IMR-90 (cell line): ENCODE results near the gene SLC30A9. TPM values are rescaled to one million over a fixed set of nuclear protein-coding genes. Genes with fewer than 3 reads are reported as not detected.
A peak's percentile ranks its signal among the peaks of the same experiment; 100 is the strongest.

Source experiments
- ATAC-seq: fragments of 200-7000 bp; cut with Tn5 transposase; 2 replicates; pipeline ENCODE4 v1.9.1; 2020; ENCODE audit warnings: low read depth, mild to moderate bottlenecking, moderate library complexity
- BruUV-seq: library from RNA; stranded (reverse); fragments of 400-500 nt; replicated peaks from 2 replicates; lab custom pipeline; 2021; lab: Mats Ljungman, UMichigan
- CTCF ChIA-PET: fragments of 300-600 bp; formaldehyde crosslinking; extraction: SDS; loops from one replicate; lab custom pipeline; 2021; ENCODE audit warnings: antibody characterized with exemption; lab: Yijun Ruan, JAX
- POLR2A ChIA-PET: fragments of 300-600 bp; sonication (Branson Sonifier 250); formaldehyde crosslinking; loops from one replicate; lab custom pipeline; 2022; ENCODE audit warnings: antibody characterized with exemption; ENCODE audit not compliant: unreplicated experiment; lab: Charles Lee
- DNase-seq: peaks from one replicate; pipeline ENCODE4 v3.0.0; 2013
- H2AFZ ChIP-seq: replicated peaks from 2 replicates; pipeline ENCODE3; 2013; ENCODE audit warnings: low read length, mild to moderate bottlenecking; ENCODE audit not compliant: poor library complexity
- H2AK5ac ChIP-seq: 2 replicates; pipeline ENCODE4 v1.6.1; 2013; ENCODE audit warnings: low read depth, low read length, inconsistent platforms
- H2AK9ac ChIP-seq: replicated peaks from 2 replicates; pipeline ENCODE3; 2013; ENCODE audit warnings: mild to moderate bottlenecking, low read depth, low read length, moderate library complexity; ENCODE audit not compliant: poor library complexity
- H2BK120ac ChIP-seq: 2 replicates; pipeline ENCODE4 v1.6.1; 2013; ENCODE audit warnings: low read depth, low read length, inconsistent platforms
- H2BK15ac ChIP-seq: 3 replicates; pipeline ENCODE4 v1.6.1; 2013; ENCODE audit warnings: low read depth, low read length, inconsistent platforms
- H2BK20ac ChIP-seq: 2 replicates; pipeline ENCODE4 v1.6.1; 2013; ENCODE audit warnings: low read depth, mild to moderate bottlenecking, inconsistent platforms, low read length, moderate library complexity
- H2BK5ac ChIP-seq: 2 replicates; pipeline ENCODE4 v1.6.1; 2013; ENCODE audit warnings: mild to moderate bottlenecking, low read depth, low read length, inconsistent platforms; ENCODE audit not compliant: poor library complexity, severe bottlenecking
- H3K14ac ChIP-seq: replicated peaks from 2 replicates; pipeline ENCODE4 v1.6.1; 2013; ENCODE audit warnings: low read depth, low read length, inconsistent platforms
- H3K18ac ChIP-seq: 2 replicates; pipeline ENCODE4 v1.6.1; 2013; ENCODE audit warnings: low read depth, low read length, control low read depth
- H3K23ac ChIP-seq: 2 replicates; pipeline ENCODE4 v1.6.1; 2013; ENCODE audit warnings: low read depth, low read length, inconsistent platforms
- H3K27ac ChIP-seq: 2 replicates; pipeline ENCODE4 v1.5.1; 2013; ENCODE audit warnings: mild to moderate bottlenecking, control low read depth, low read length; ENCODE audit not compliant: insufficient read depth
- H3K27me3 ChIP-seq: 2 replicates; pipeline ENCODE4 v1.6.1; 2013; ENCODE audit warnings: low read length; ENCODE audit not compliant: control insufficient read depth, insufficient read depth
- H3K36me3 ChIP-seq: 2 replicates; pipeline ENCODE4 v1.6.1; 2013; ENCODE audit warnings: low read length, mixed read lengths; ENCODE audit not compliant: control insufficient read depth, insufficient read depth
- H3K4ac ChIP-seq: 2 replicates; pipeline ENCODE4 v1.6.1; 2013; ENCODE audit warnings: low read depth, low read length, inconsistent platforms
- H3K4me1 ChIP-seq: 2 replicates; pipeline ENCODE4 v1.6.1; 2013; ENCODE audit warnings: low read length, mixed read lengths; ENCODE audit not compliant: control insufficient read depth, insufficient read depth
- H3K4me2 ChIP-seq: 2 replicates; pipeline ENCODE4 v1.6.1; 2013; ENCODE audit warnings: low read depth, mild to moderate bottlenecking, control low read depth, low read length, moderate library complexity
- H3K4me3 ChIP-seq: 2 replicates; pipeline ENCODE4 v1.5.1; 2013; ENCODE audit warnings: low read depth, mild to moderate bottlenecking, control low read depth, low read length, moderate library complexity; ENCODE audit not compliant: insufficient read depth
- H3K56ac ChIP-seq: 2 replicates; pipeline ENCODE4 v1.6.1; 2013; ENCODE audit warnings: low read length, inconsistent platforms; ENCODE audit not compliant: insufficient read depth; ENCODE audit errors: extremely low read depth
- H3K79me1 ChIP-seq, 2 experiments: 2 replicates each; pipeline ENCODE4 v1.6.1; 2013; ENCODE audit warnings: low read length in 2 of 2, inconsistent platforms in 1 of 2, low read depth in 1 of 2
- H3K9ac ChIP-seq: 2 replicates; pipeline ENCODE4 v1.6.1; 2013; ENCODE audit warnings: low read depth, low read length, control low read depth
- H3K9me1 ChIP-seq: 2 replicates; pipeline ENCODE4 v1.6.1; 2013; ENCODE audit warnings: low read length, inconsistent platforms; ENCODE audit not compliant: insufficient read depth
- H3K9me3 ChIP-seq: 2 replicates; pipeline ENCODE4 v1.6.1; 2013; ENCODE audit warnings: low read length; ENCODE audit not compliant: control insufficient read depth, insufficient read depth
- H4K20me1 ChIP-seq: 2 replicates; pipeline ENCODE4 v1.6.1; 2013; ENCODE audit warnings: low read length, inconsistent platforms; ENCODE audit not compliant: insufficient read depth
- H4K5ac ChIP-seq: 2 replicates; pipeline ENCODE4 v1.6.1; 2013; ENCODE audit warnings: mild to moderate bottlenecking, low read depth, low read length, control low read depth
- H4K8ac ChIP-seq, 2 experiments: 2 replicates each; pipeline ENCODE4 v1.6.1; 2013; ENCODE audit warnings: low read depth in 2 of 2, low read length in 2 of 2, control low read depth in 1 of 2, inconsistent platforms in 1 of 2
- H4K91ac ChIP-seq: 2 replicates; pipeline ENCODE4 v1.6.1; 2013; ENCODE audit warnings: low read depth, low read length, inconsistent platforms; ENCODE audit not compliant: insufficient read depth
- CEBPB ChIP-seq: IDR thresholded peaks from 2 replicates; pipeline ENCODE4 v1.6.1; 2012; ENCODE audit warnings: low read depth, low read length, improper control_type of control experiment
- MAFK ChIP-seq: IDR thresholded peaks from 2 replicates; pipeline ENCODE4 v1.6.1; 2012; ENCODE audit warnings: low read depth, low read length, improper control_type of control experiment
- NFE2L2 ChIP-seq: fragments of 150-350 bp; IDR thresholded peaks from 2 replicates; pipeline ENCODE4 v1.6.1; 2016; ENCODE audit warnings: low read depth, mild to moderate bottlenecking, low read length
- WGBS, 2 experiments: methylation state at CpG; one replicate each; pipeline versions ENCODE4 v1.1.5 to v1.1.7; 2013; ENCODE audit warnings: missing lambda C conversion rate in 2 of 2; ENCODE audit not compliant: insufficient read length in 1 of 2; ENCODE audit errors: extremely low coverage in 2 of 2; 5-methylcytosine and 5-hydroxymethylcytosine counted together
- dilution Hi-C: fragments of 300-500 bp; cut with HindIII; formaldehyde crosslinking; loops from one replicate; pipeline ENCODE4 v1.14.3; 2018; ENCODE audit warnings: low sequenced_read_pairs; ENCODE audit not compliant: unreplicated experiment
- in situ Hi-C: fragments of 300-500 bp; cut with MboI; formaldehyde crosslinking; loops from 3 replicates; pipeline ENCODE4 v1.14.3; 2019; ENCODE audit warnings: low sequenced_read_pairs, inconsistent platforms, mixed read lengths
- intact Hi-C: fragments of 100-400 bp; cut with micrococcal nuclease; formaldehyde crosslinking; loops from 2 replicates; pipeline ENCODE4 v1.10.0; 2022
- polyA plus RNA-seq, 3 experiments: library from polyadenylated mRNA; depleted of rRNA; stranded (reverse); fragments of >200 nt; gene quantifications; 2 replicates each; pipeline ENCODE4 v1.2.3, GENCODE V29; 2012; ENCODE audit warnings: low replicate concordance in 1 of 3
- total RNA-seq: library from RNA; depleted of rRNA; stranded (reverse); fragments of >200 nt; gene quantifications from 2 replicates; pipeline ENCODE4 v1.2.3, GENCODE V29; 2012

The SLC30A9 gene
- total and polyA plus RNA-seq, 2 of the 4 experiments (the other 2 are of a cell fraction) = 32.0 to 72.6 TPM

GRCh38 chr4:42067264-42067663 is 76.9 kb downstream of the SLC30A9 start:
- H2AFZ ChIP-seq = no peak overlapping the region
- H3K4me3 ChIP-seq = no peak overlapping the region
- no peak for TF ChIP-seq NFE2L2
- TF ChIP-seq MAFK = no peak
- peak; percentile 56 for TF ChIP-seq CEBPB
- H3K4me1 ChIP-seq = no peaks in the 10 kb centered on the region
- dilution Hi-C loops (no loop called here), intact Hi-C loops (no loop called here), in situ Hi-C loops (no loop called here)
- H3K79me1 ChIP-seq = peaks cover 0 to 3% of the 10 kb centered on the region in 2 experiments; a peak in 1 of 4 replicates
- no peak overlapping the region for H2BK20ac ChIP-seq
- H3K36me3 ChIP-seq = peaks cover 15% of the 10 kb centered on the region
- H3K27me3 ChIP-seq = no peaks in the 10 kb centered on the region
- no peak overlapping the region for H3K27ac ChIP-seq
- ATAC-seq (no peak), DNase-seq (no peak)
- no peaks in the 10 kb centered on the region for H4K20me1 ChIP-seq
- no peak overlapping the region for H2AK9ac ChIP-seq
- H3K14ac ChIP-seq = no peak overlapping the region
- H2AK5ac ChIP-seq = no peak overlapping the region
- no peak overlapping the region for H4K8ac ChIP-seq
- H3K23ac ChIP-seq = no peak overlapping the region
- WGBS, 2 experiments = no CpG with 5 or more reads among the region's 2 CpGs
- no peak overlapping the region for H2BK15ac ChIP-seq
- H2BK5ac ChIP-seq = no peak overlapping the region
- H3K56ac ChIP-seq = no peak overlapping the region
- H3K9ac ChIP-seq = no peak overlapping the region
- no peak overlapping the region for H4K5ac ChIP-seq
- POLR2A ChIA-PET = no interaction called here
- no peak overlapping the region for H4K91ac ChIP-seq
- H3K9me3 ChIP-seq = no peaks in the 10 kb centered on the region
- H3K18ac ChIP-seq = no peak overlapping the region
- no peak overlapping the region for H3K4me2 ChIP-seq
- no peak overlapping the region for H2BK120ac ChIP-seq
- CTCF ChIA-PET = no interaction called here
- 0 out of 2 replicates have a peak, but pooled peaks cover 2% of the 10 kb centered on the region for H3K9me1 ChIP-seq
- H3K4ac ChIP-seq = no peak overlapping the region
- BruUV-seq = no TSS peak
